HEK293 (cell line): Measurements from ENCODE around the gene SLC26A4.

Source experiments
- CTCF ChIA-PET: fragments of 350-600 bp; formaldehyde crosslinking; extraction: SDS; loops from one replicate; lab custom pipeline; 2021; ENCODE audit warnings: antibody characterized with exemption; lab: Yijun Ruan, JAX
- POLR2A ChIA-PET: fragments of 300-600 bp; formaldehyde crosslinking; extraction: SDS; loops from one replicate; lab custom pipeline; 2020; ENCODE audit warnings: antibody characterized with exemption, inconsistent platforms; lab: Yijun Ruan, JAX
- H3K27ac ChIP-seq: fragments of 200-500 bp; sonication (Bioruptor generic); 2 replicates; pipeline ENCODE4 v1.5.1; 2014; ENCODE audit warnings: low read depth, low read length, control low read depth, inconsistent platforms; ENCODE audit errors: extremely low read depth
- H3K36me3 ChIP-seq, 2 experiments: fragments of 200-500 bp in 1 of 2; sonication (Bioruptor generic) in 1 of 2; 1 replicate in 1 of 2; 2 replicates in 1 of 2; pipeline ENCODE4 v1.5.1; 2014 to 2017; ENCODE audit warnings: inconsistent platforms in 2 of 2, low read length in 2 of 2; ENCODE audit not compliant: control insufficient read depth in 2 of 2, insufficient read depth in 1 of 2
- H3K4me1 ChIP-seq: fragments of 200-500 bp; sonication (Bioruptor generic); 2 replicates; pipeline ENCODE4 v1.5.1; 2014; ENCODE audit warnings: mild to moderate bottlenecking, low read length, inconsistent platforms; ENCODE audit not compliant: control insufficient read depth, insufficient read depth
- H3K4me3 ChIP-seq: 2 replicates; pipeline ENCODE4 v1.5.1; 2011; ENCODE audit warnings: low read depth, mild to moderate bottlenecking, control low read depth, low read length, moderate library complexity
- H3K9me3 ChIP-seq: fragments of 200-500 bp; sonication (Bioruptor generic); 2 replicates; pipeline ENCODE4 v1.5.1; 2014; ENCODE audit warnings: low read depth, low read length, inconsistent platforms; ENCODE audit not compliant: control insufficient read depth, insufficient read depth
- FEZF1 ChIP-seq: fragments of 450-650 bp; formaldehyde crosslinking; IDR thresholded peaks from 2 replicates; pipeline ENCODE4 v1.5.1; 2016; ENCODE audit warnings: missing biosample characterization, missing genetic modification characterization
- MEIS1 ChIP-seq: sonication (generic); formaldehyde crosslinking; IDR thresholded peaks from 2 replicates; pipeline ENCODE4 v1.8.1; 2022; ENCODE audit warnings: missing genetic modification reagents, mild to moderate bottlenecking, borderline replicate concordance
- PRDM6 ChIP-seq: fragments of 450-650 bp; formaldehyde crosslinking; IDR thresholded peaks from 2 replicates; pipeline ENCODE4 v1.5.1; 2017; ENCODE audit warnings: missing biosample characterization, missing genetic modification characterization
- SETDB1 ChIP-seq: IDR thresholded peaks from one replicate; pipeline ENCODE4 v1.6.1; 2017; ENCODE audit warnings: mild to moderate bottlenecking, low read length, moderate library complexity, mixed read lengths; ENCODE audit not compliant: insufficient read length
- ZBTB11 ChIP-seq: fragments of 450-650 bp; formaldehyde crosslinking; conservative IDR thresholded peaks from 2 replicates; pipeline ENCODE4 v1.5.1; 2016; ENCODE audit warnings: low read depth, missing biosample characterization, missing genetic modification characterization
- ZNF138 ChIP-seq: fragments of 450-650 bp; formaldehyde crosslinking; IDR thresholded peaks from 2 replicates; pipeline ENCODE4 v1.5.1; 2016; ENCODE audit warnings: missing biosample characterization, missing genetic modification characterization, borderline replicate concordance
- ZNF146 ChIP-seq: fragments of 450-650 bp; formaldehyde crosslinking; IDR thresholded peaks from 2 replicates; pipeline ENCODE4 v1.5.1; 2016; ENCODE audit warnings: missing biosample characterization, missing genetic modification characterization
- ZNF19 ChIP-seq: fragments of 450-650 bp; formaldehyde crosslinking; IDR thresholded peaks from 2 replicates; pipeline ENCODE4; 2016; ENCODE audit warnings: missing biosample characterization, missing genetic modification characterization, low read depth
- ZNF248 ChIP-seq: fragments of 450-650 bp; formaldehyde crosslinking; IDR thresholded peaks from 2 replicates; pipeline ENCODE4 v1.5.1; 2017; ENCODE audit warnings: missing biosample characterization, missing genetic modification characterization
- ZNF292 ChIP-seq: fragments of 450-650 bp; formaldehyde crosslinking; IDR thresholded peaks from 2 replicates; pipeline ENCODE4 v1.5.1; 2016; ENCODE audit warnings: low read depth, missing biosample characterization, missing genetic modification characterization, borderline replicate concordance
- ZNF394 ChIP-seq: fragments of 450-650 bp; formaldehyde crosslinking; IDR thresholded peaks from 2 replicates; pipeline ENCODE4 v1.5.1; 2016; ENCODE audit warnings: missing biosample characterization, missing genetic modification characterization, mild to moderate bottlenecking, moderate library complexity, borderline replicate concordance
- ZNF404 ChIP-seq: fragments of 450-650 bp; formaldehyde crosslinking; IDR thresholded peaks from 2 replicates; pipeline ENCODE4 v1.5.1; 2017; ENCODE audit warnings: missing biosample characterization, missing genetic modification characterization
- ZNF501 ChIP-seq: fragments of 450-650 bp; formaldehyde crosslinking; IDR thresholded peaks from 2 replicates; pipeline ENCODE4 v1.5.1; 2016; ENCODE audit warnings: missing biosample characterization, missing genetic modification characterization
- ZNF510 ChIP-seq: fragments of 450-650 bp; formaldehyde crosslinking; IDR thresholded peaks from 2 replicates; pipeline ENCODE4 v1.5.1; 2018; ENCODE audit warnings: mild to moderate bottlenecking, missing genetic modification characterization, missing biosample characterization; ENCODE audit not compliant: insufficient replicate concordance
- ZNF530 ChIP-seq: fragments of 450-650 bp; formaldehyde crosslinking; IDR thresholded peaks from 2 replicates; pipeline ENCODE4 v1.5.1; 2016; ENCODE audit warnings: low read depth, missing biosample characterization, missing genetic modification characterization
- ZNF549 ChIP-seq: fragments of 450-650 bp; IDR thresholded peaks from 2 replicates; pipeline ENCODE4 v1.5.1; 2018; ENCODE audit warnings: missing biosample characterization, missing genetic modification characterization, mild to moderate bottlenecking, inconsistent platforms, moderate library complexity
- ZNF585B ChIP-seq: fragments of 450-650 bp; formaldehyde crosslinking; IDR thresholded peaks from 2 replicates; pipeline ENCODE4 v1.5.1; 2016; ENCODE audit warnings: missing biosample characterization, missing genetic modification characterization
- ZNF626 ChIP-seq: fragments of 450-650 bp; sonication (Bioruptor Pico); formaldehyde crosslinking; IDR thresholded peaks from 2 replicates; pipeline ENCODE4 v1.5.1; 2018; ENCODE audit warnings: missing biosample characterization, missing genetic modification characterization, inconsistent platforms
- ZNF843 ChIP-seq: fragments of 450-650 bp; formaldehyde crosslinking; IDR thresholded peaks from 2 replicates; pipeline ENCODE4 v1.5.1; 2016; ENCODE audit warnings: missing biosample characterization, missing genetic modification characterization
- ZSCAN18 ChIP-seq: fragments of 450-650 bp; formaldehyde crosslinking; IDR thresholded peaks from 2 replicates; pipeline ENCODE4 v1.5.1; 2016; ENCODE audit warnings: missing biosample characterization, missing genetic modification characterization
- ZXDB ChIP-seq: fragments of 450-650 bp; formaldehyde crosslinking; IDR thresholded peaks from 2 replicates; pipeline ENCODE4 v1.5.1; 2016; ENCODE audit warnings: missing biosample characterization, missing genetic modification characterization

Gene SLC26A4

GRCh38 chr7:107711301-107711700 lies 50.7 kb downstream of the SLC26A4 start:
- POLR2A ChIA-PET = interaction anchor here (0.6 kb wide), 1 partner anchor 41 kb away, joined by 3 read pairs; no protein-coding TSS in a partner anchor
- CTCF ChIA-PET = interaction anchor here (0.5 to 1.2 kb wide), 4 partner anchors 15 to 764 kb away, joined by 3 to 4 read pairs (median 3); no protein-coding TSS in a partner anchor
- no peaks in the 10 kb centered on the region for H3K36me3 ChIP-seq
- TF ChIP-seq ZNF501 (tag by site-specific recombination) = no peak
- no peaks in the 10 kb centered on the region for H3K9me3 ChIP-seq
- no peak overlapping the region for H3K27ac ChIP-seq
- no peak overlapping the region for H3K4me3 ChIP-seq
- no peaks in the 10 kb centered on the region for H3K4me1 ChIP-seq

GRCh38 chr7:107712025-107712424 lies 51.4 kb downstream of the SLC26A4 start:
- POLR2A ChIA-PET = interaction anchor here (0.6 kb wide), 1 partner anchor 40 kb away, joined by 3 read pairs; no protein-coding TSS in a partner anchor
- Histone ChIP-seq H3K27ac (no peak overlapping the region), H3K9me3 (no peaks in the 10 kb centered on the region), H3K4me1 (no peaks in the 10 kb centered on the region), H3K36me3 (no peaks in the 10 kb centered on the region), H3K4me3 (no peak overlapping the region)
- TF ChIP-seq ZBTB11 (no peak), ZSCAN18 (tag by site-specific recombination) (no peak), ZNF626 (tag by site-specific recombination) (no peak), ZNF549 (no peak), ZXDB (tag by site-specific recombination) (no peak), ZNF585B (tag by site-specific recombination) (no peak), PRDM6 (no peak), ZNF530 (tag by site-specific recombination) (no peak), ZNF843 (no peak), ZNF404 (tag by site-specific recombination) (no peak), MEIS1 (no peak), ZNF19 (tag by site-specific recombination) (no peak), ZNF510 (tag by site-specific recombination) (no peak), ZNF248 (tag by site-specific recombination) (no peak)
- CTCF ChIA-PET = interaction anchor here (0.5 to 1.2 kb wide), 4 partner anchors 12 to 765 kb away, joined by 3 to 4 read pairs (median 4); no protein-coding TSS in a partner anchor

GRCh38 chr7:107712896-107713295 lies 52.3 kb downstream of the SLC26A4 start:
- no peaks in the 10 kb centered on the region for H3K36me3 ChIP-seq
- ChIA-PET CTCF (no interaction called here), POLR2A (no interaction called here)
- TF ChIP-seq ZNF146 (no peak), ZNF292 (tag by site-specific recombination) (no peak), ZNF138 (tag by site-specific recombination) (no peak), SETDB1 (no peak), FEZF1 (no peak), ZNF394 (tag by site-specific recombination) (no peak)
- no peak overlapping the region for H3K4me3 ChIP-seq
- no peaks in the 10 kb centered on the region for H3K4me1 ChIP-seq
- no peaks in the 10 kb centered on the region for H3K9me3 ChIP-seq
- no peak overlapping the region for H3K27ac ChIP-seq
